ENCODE measurements around the gene NEDD4.
A peak's percentile ranks its signal among the peaks of the same experiment; 100 is the strongest.
"Not testable (repeated sequence)": the region's sequence is repeated elsewhere in the genome, so short reads cannot be mapped to it uniquely, and the experiment has no call there.

NEDD4 gene

GRCh38 chr15:55993111-55993803 is at the start of gene NEDD4:
TSS of gene NEDD4 (minus strand) at chr15:55993612. CDS start at chr15:55993555, 57 bp downstream.
- DNase-seq (ENCODE audit: low read depth): peak; percentile 39

- no peak for DNase-seq (ENCODE audit: low read depth)
Measured at GRCh38 chr15:56042498-56042897, 49.1 kb upstream of the NEDD4 start.

- no peak for DNase-seq (ENCODE audit: low read depth)
Measured at GRCh38 chr15:56042031-56042430, 48.6 kb upstream of the NEDD4 start.

- no peak for DNase-seq (ENCODE audit: low read depth)
Measured at GRCh38 chr15:56040081-56041035, 46.9 kb upstream of the NEDD4 start.

- DNase-seq (ENCODE audit: low read depth): no peak
Measured at GRCh38 chr15:56038707-56039106, 45.3 kb upstream of the NEDD4 start.

GRCh38 chr15:56038015-56038414 is 44.6 kb upstream of the NEDD4 start:
- no peak for DNase-seq (ENCODE audit: low read depth)

- no peak for DNase-seq (ENCODE audit: low read depth)
Measured at GRCh38 chr15:56036546-56037067, 43.2 kb upstream of the NEDD4 start.

GRCh38 chr15:56035166-56035565 is 41.8 kb upstream of the NEDD4 start:
- DNase-seq (ENCODE audit: low read depth): no peak

- no peak for DNase-seq (ENCODE audit: low read depth)
Measured at GRCh38 chr15:56034514-56034913, 41.1 kb upstream of the NEDD4 start.

GRCh38 chr15:56032373-56032772 is 39.0 kb upstream of the NEDD4 start:
- DNase-seq (ENCODE audit: low read depth): no peak

- no peak for DNase-seq (ENCODE audit: low read depth)
Measured at GRCh38 chr15:56031836-56032235, 38.4 kb upstream of the NEDD4 start.

- no peak for DNase-seq (ENCODE audit: low read depth)
Measured at GRCh38 chr15:56031402-56031801, 38.0 kb upstream of the NEDD4 start.

GRCh38 chr15:56028430-56028829 is 35.0 kb upstream of the NEDD4 start:
- DNase-seq (ENCODE audit: low read depth): no peak

GRCh38 chr15:56023160-56023559 is 29.7 kb upstream of the NEDD4 start:
- DNase-seq (ENCODE audit: low read depth): not testable (repeated sequence)

- no peak for DNase-seq (ENCODE audit: low read depth)
Measured at GRCh38 chr15:56019819-56020486, 26.5 kb upstream of the NEDD4 start.

GRCh38 chr15:56019060-56019793 is 25.8 kb upstream of the NEDD4 start:
- no peak for DNase-seq (ENCODE audit: low read depth)

- DNase-seq (ENCODE audit: low read depth): no peak
Measured at GRCh38 chr15:56017920-56018319, 24.5 kb upstream of the NEDD4 start.

- no peak for DNase-seq (ENCODE audit: low read depth)
Measured at GRCh38 chr15:56017511-56017910, 24.1 kb upstream of the NEDD4 start.

GRCh38 chr15:56016281-56016680 is 22.9 kb upstream of the NEDD4 start:
- DNase-seq (ENCODE audit: low read depth): no peak

GRCh38 chr15:56014677-56015076 is 21.3 kb upstream of the NEDD4 start:
- no peak for DNase-seq (ENCODE audit: low read depth)

GRCh38 chr15:56007053-56007452 is 13.6 kb upstream of the NEDD4 start:
- not testable (repeated sequence) for DNase-seq (ENCODE audit: low read depth)

GRCh38 chr15:56006371-56006770 is 13.0 kb upstream of the NEDD4 start:
- DNase-seq (ENCODE audit: low read depth): not testable (repeated sequence)

Measured in stimulated activated CD8-positive, alpha-beta memory T cell treated with anti-CD3 and anti-CD28 coated beads, Interleukin-12 subunit alpha, Interleukin-12 subunit beta, amount 100 ng/mL, for 1 hour (primary cell).